HS-27A (cell line): Measurements from ENCODE around the gene COPB2.

Experiments
- DNase-seq: peaks from one replicate; pipeline ENCODE4 v3.0.0-alpha.2; 2012; ENCODE audit warnings: low read depth, missing footprints

The COPB2 gene

DNA sequence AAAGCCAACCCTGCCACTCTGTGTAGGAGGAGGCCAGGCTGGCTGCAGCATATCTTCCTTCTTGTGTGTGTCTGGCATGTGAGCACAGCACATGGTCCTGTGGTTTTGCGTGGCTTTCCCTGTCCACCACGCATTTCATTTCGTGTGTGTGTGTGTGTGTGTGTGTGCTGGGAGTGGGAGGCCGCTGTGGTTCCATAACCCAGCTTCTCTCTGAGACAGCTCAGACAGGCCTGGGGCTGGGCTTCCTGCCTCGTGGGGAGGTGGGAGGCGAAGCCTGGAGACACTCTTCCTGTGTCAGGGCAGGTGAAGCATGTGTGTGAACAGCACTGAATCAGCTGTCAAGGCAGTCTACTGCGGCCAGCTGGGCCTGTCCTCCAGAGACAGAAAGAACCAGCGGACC lies 61.6 kb downstream of the COPB2 start:
- DNase-seq, result no peak

- DNase-seq, result no peak
Measured at GRCh38 chr3:139327231-139327630, 62.2 kb downstream of the COPB2 start.

DNA sequence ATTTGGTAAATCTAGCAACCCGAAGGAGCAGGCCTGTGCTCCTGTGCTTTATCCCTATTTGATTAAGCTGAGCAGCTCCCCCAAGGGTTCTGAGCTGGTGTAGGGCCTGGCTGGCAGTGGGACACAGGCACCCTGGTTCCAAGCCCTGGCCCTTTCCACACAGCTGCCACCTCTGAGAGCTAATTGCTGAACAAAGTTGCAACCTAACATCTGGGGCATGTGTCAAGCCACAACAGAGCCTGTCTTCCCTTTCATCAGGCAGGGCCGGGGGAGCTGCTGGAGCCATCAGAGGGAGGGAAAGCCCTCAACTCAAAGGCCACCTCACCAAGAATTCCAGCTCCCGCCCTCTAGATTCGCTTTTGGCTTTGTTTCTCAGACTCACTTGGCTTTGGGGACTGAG lies 62.7 kb downstream of the COPB2 start:
- no peak for DNase-seq

- no peak for DNase-seq
Measured at GRCh38 chr3:139326131-139326530, 63.3 kb downstream of the COPB2 start.

DNA sequence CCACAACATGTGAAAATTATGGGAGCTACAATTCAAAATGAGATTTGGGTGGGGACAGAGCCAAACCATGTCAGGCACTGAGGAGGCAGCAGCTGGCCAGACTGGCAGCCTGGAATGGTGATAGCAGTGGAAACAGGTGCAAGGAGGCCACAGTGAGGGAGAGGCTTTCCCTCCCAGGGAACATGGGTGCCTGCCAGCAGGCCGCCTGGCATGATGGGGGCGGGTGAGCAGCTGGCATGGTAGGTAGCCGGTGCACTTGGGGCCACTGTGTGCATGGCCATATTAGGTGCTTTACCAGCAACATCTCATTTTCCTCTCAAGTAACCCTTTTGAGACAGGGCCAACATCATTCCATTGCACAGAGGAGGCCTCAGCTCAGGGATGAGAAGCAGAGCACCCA lies 63.9 kb downstream of the COPB2 start:
- DNase-seq, result no peak

- no peak for DNase-seq
Measured at GRCh38 chr3:139324456-139324855, 65.0 kb downstream of the COPB2 start.

DNA sequence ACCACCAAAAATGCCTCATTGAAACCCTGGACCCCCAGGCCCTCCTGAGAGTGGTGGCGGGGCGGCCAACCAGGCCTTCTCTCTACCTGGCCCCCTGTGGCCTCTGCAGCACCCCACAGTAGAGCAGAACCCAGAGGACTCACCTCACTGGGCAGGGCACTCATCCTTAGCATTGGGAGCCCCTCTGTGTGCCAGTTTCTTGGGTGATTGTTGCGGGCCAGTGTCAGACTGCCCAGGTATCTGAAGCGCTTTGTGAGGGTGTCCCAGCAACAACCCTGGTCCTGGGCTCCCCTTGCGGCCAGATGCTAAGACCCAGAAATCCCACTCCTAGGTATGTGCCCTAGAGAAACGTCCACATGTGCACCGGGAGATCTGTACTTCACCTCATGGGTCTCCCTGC lies 66.3 kb downstream of the COPB2 start:
- DNase-seq, result no peak

- DNase-seq, result no peak
Measured at GRCh38 chr3:139322346-139322745, 67.1 kb downstream of the COPB2 start.

DNA sequence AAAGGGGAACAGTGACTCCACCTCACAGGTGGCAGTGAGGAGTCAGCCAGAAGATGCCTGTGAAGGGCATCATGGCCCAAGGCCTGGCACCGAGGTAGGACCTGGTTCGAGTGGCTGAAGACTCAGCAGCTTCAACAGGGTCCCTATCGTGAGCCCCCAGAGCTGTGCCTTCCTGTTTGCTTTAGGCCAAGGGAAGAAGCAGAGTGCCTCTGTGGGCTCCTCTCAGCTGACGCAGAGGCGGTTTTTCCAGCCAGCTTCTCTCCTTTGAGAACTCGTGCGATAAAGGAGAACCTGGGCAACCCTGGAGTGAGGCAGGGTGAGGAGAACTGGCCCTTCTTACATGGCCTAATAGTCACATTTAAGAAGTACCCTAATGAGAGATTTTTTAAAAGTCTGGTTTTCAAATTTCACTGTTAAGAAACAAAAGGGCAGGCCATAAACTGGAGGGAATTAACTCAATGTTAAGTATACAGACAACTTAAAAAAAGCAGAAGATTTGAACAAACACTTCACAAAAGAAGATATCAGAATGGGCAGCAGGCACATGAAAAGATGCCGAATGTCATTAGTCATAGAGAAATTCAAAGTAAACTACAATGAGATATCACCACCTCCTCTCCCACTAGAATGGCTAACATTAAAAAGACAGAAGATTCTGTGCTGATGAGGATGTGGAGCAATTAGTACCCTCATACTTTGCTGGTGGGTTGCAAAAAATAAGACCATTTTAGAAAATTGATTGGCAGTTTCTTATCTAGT lies 68.7 kb downstream of the COPB2 start:
- no peak for DNase-seq

- DNase-seq, result no peak
Measured at GRCh38 chr3:139319428-139320402, 69.7 kb downstream of the COPB2 start.

GRCh38 chr3:139318826-139319225 lies 70.6 kb downstream of the COPB2 start:
- no peak for DNase-seq

GRCh38 chr3:139318431-139318816 lies 71.0 kb downstream of the COPB2 start:
- DNase-seq, result no peak

GRCh38 chr3:139317660-139318430 lies 71.6 kb downstream of the COPB2 start:
- no peak for DNase-seq

GRCh38 chr3:139317215-139317614 lies 72.2 kb downstream of the COPB2 start:
- DNase-seq, result no peak

GRCh38 chr3:139313921-139314320 lies 75.5 kb downstream of the COPB2 start:
- no peak for DNase-seq

DNA sequence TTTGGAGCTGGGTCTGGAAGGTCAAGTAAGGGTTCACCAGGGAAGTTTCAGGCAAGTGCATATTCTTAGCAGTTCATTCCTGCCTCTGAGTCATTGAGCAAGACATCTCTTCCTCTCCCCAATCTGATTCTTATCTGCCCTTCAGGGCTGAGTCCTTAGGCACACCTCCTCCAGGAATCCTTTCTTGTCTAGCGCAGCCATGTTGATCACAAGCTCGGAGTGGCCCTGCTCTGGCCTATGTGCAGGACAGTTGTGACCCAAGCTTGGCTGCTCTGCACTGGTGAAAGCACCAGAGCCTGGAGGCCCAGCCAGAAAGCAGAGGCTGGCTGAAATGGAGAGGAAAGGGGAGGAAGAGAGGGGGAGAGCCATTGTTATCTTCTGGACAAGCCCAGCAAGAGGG lies 76.5 kb downstream of the COPB2 start:
- no peak for DNase-seq

- no peak for DNase-seq
Measured at GRCh38 chr3:139312416-139312815, 77.0 kb downstream of the COPB2 start.

- DNase-seq, result no peak
Measured at GRCh38 chr3:139311557-139311956, 77.9 kb downstream of the COPB2 start.

GRCh38 chr3:139310474-139310933 lies 78.9 kb downstream of the COPB2 start:
- DNase-seq, result peak; percentile 64

DNA sequence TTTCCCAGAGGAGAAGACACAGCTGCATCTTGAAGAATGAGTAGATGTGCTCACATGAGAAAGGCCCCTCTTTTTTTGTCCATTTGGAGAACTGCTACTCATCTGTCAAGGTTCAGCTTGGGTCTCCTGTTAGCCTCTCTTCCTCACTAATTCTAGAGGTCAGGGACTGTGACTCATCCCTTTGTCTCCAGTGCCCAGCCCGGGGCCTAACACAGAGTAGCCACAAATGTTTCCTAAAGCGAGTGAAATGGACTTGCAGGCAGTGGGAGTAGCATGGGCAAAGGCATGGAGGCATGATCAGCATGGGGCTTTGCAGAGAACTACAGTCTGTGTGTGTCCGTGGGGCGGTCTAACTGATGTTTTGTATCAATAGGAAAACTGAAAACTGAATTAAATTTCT lies 79.6 kb downstream of the COPB2 start:
- no peak for DNase-seq

- no peak for DNase-seq
Measured at GRCh38 chr3:139309061-139309591, 80.3 kb downstream of the COPB2 start.

DNA sequence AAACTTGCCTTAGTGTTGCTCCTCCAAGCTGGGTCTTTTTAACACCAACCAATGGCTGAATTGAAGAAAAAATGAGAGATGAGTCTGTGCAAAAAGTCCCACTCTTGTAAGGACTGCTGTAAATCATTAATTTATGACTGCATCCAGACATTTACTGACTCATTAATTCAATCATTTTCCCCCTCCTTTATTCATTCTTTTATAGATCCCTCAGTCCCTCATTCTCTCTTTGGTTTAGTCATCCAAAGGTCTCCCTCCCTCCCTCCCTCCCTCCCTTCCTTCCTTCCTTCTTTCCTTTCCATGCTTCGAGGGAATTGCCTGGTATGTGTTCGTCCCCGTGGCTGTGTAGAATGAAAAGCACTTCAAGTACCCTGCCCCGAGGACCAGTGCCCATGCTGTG lies 80.9 kb downstream of the COPB2 start:
- DNase-seq, result no peak
